ENCODE results near the gene METRN. TPM values are rescaled to one million over a fixed set of nuclear protein-coding genes. Genes with fewer than 3 reads are reported as not detected.

The METRN gene
- total and polyA plus RNA-seq, 5 donors from 2014 or later: 4.6 to 24.1 (median 16.6) TPM

DNA sequence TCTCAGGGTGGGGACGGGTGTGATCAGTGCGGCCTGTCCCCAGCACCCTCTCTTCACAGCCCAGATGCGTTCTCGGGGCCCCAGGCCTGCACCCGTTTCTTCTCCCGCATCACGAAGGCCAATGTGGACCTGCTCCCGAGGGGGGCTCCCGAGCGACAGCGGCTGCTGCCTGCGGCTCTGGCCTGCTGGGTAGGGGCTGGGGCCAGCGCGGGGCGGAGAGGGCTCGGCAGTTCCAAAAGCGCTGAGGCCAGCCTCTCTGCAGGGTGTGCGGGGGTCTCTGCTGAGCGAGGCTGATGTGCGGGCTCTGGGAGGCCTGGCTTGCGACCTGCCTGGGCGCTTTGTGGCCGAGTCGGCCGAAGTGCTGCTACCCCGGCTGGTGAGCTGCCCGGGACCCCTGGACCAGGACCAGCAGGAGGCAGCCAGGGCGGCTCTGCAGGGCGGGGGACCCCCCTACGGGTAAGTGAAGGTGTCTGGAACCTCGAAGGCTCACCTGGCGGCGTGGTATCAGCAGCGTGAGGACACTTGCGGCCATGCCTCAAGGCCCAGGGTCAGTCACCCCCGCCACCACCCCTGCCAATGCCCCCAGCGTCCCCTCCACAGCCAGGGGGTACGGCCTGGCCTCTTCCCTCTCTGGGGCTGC is 50.0 kb downstream of the METRN start:
- H3K27me3 Mint-ChIP-seq: peaks cover 7% of the 10 kb centered on the region
- H3K4me3 Mint-ChIP-seq: no peak overlapping the region
- DNase-seq (no peak), ATAC-seq (ENCODE audit: low read depth in 2 of 2) (no peak)
- no peaks in the 10 kb centered on the region for H3K4me1 Mint-ChIP-seq
- H3K36me3 Mint-ChIP-seq: no peaks in the 10 kb centered on the region
- Histone ChIP-seq H3K36me3 (ENCODE audit: control insufficient read depth, insufficient read depth, low read length) (no peaks in the 10 kb centered on the region), H3K9me3 (ENCODE audit: control insufficient read depth in 2 of 2, low read length in 2 of 2) (no peaks in the 10 kb centered on the region), H3K27ac (ENCODE audit: insufficient read depth, low read length, poor library complexity, severe bottlenecking) (no peak overlapping the region), H3K4me3 (ENCODE audit: low read depth, low read length) (no peak overlapping the region), H3K27me3 (ENCODE audit: control insufficient read depth, insufficient read depth, low read length) (no peaks in the 10 kb centered on the region), H3K4me1 (ENCODE audit: control insufficient read depth, insufficient read depth, low read length, poor library complexity, severe bottlenecking) (no peaks in the 10 kb centered on the region)
- H3K9me3 Mint-ChIP-seq: peaks cover 0 to 1% (median 0%) of the 10 kb centered on the region in 7 donors
- H3K27ac Mint-ChIP-seq: no peak overlapping the region

GRCh38 chr16:765488-765865 is 50.6 kb downstream of the METRN start:
- H3K9me3 Mint-ChIP-seq: peaks cover 0 to 1% (median 0%) of the 10 kb centered on the region in 7 donors

DNA sequence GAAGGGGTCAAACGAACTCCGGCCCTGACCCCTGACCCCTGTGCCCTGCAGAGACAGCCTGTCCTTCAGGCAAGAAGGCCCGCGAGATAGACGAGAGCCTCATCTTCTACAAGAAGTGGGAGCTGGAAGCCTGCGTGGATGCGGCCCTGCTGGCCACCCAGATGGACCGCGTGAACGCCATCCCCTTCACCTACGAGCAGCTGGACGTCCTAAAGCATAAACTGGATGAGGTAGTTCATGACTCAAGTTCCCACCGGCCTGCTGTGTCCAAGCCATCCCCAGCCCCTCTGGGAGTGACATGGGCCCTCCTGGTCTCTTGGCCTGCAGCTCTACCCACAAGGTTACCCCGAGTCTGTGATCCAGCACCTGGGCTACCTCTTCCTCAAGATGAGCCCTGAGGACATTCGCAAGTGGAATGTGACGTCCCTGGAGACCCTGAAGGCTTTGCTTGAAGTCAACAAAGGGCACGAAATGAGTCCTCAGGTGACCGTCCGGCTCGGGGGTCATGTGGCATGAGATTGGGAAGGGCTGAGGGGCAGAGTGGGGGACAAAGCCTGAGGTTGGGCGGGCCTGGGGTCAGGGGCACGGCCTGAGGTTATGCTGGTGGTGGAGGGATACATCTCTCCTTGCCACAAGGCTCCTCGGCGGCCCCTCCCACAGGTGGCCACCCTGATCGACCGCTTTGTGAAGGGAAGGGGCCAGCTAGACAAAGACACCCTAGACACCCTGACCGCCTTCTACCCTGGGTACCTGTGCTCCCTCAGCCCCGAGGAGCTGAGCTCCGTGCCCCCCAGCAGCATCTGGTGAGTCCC is 51.3 kb downstream of the METRN start:
- ATAC-seq (ENCODE audit: low read depth in 2 of 2) (no peak), DNase-seq (no peak)
- H3K9me3 Mint-ChIP-seq: peaks cover 0 to 1% (median 0%) of the 10 kb centered on the region in 7 donors
- Histone ChIP-seq H3K4me1 (ENCODE audit: control insufficient read depth, insufficient read depth, low read length, poor library complexity, severe bottlenecking) (no peaks in the 10 kb centered on the region), H3K4me3 (ENCODE audit: low read depth, low read length) (no peak overlapping the region), H3K27ac (ENCODE audit: insufficient read depth, low read length, poor library complexity, severe bottlenecking) (no peak overlapping the region), H3K27me3 (ENCODE audit: control insufficient read depth, insufficient read depth, low read length) (no peaks in the 10 kb centered on the region), H3K9me3 (ENCODE audit: control insufficient read depth in 2 of 2, low read length in 2 of 2) (no peaks in the 10 kb centered on the region), H3K36me3 (ENCODE audit: control insufficient read depth, insufficient read depth, low read length) (no peaks in the 10 kb centered on the region)
- no peak overlapping the region for H3K27ac Mint-ChIP-seq
- no peak overlapping the region for H3K4me3 Mint-ChIP-seq
- no peaks in the 10 kb centered on the region for H3K36me3 Mint-ChIP-seq
- peaks cover 7% of the 10 kb centered on the region for H3K27me3 Mint-ChIP-seq
- H3K4me1 Mint-ChIP-seq: no peaks in the 10 kb centered on the region

More at GRCh38 chr16:765488-765865, 50.6 kb downstream of the METRN start:
- Mint-ChIP-seq H3K4me3 (no peak overlapping the region), H3K36me3 (no peaks in the 10 kb centered on the region), H3K4me1 (no peaks in the 10 kb centered on the region), H3K27me3 (peaks cover 7% of the 10 kb centered on the region), H3K27ac (no peak overlapping the region)
- Histone ChIP-seq H3K9me3 (ENCODE audit: control insufficient read depth in 2 of 2, low read length in 2 of 2) (no peaks in the 10 kb centered on the region), H3K27ac (ENCODE audit: insufficient read depth, low read length, poor library complexity, severe bottlenecking) (no peak overlapping the region), H3K27me3 (ENCODE audit: control insufficient read depth, insufficient read depth, low read length) (no peaks in the 10 kb centered on the region), H3K36me3 (ENCODE audit: control insufficient read depth, insufficient read depth, low read length) (no peaks in the 10 kb centered on the region), H3K4me3 (ENCODE audit: low read depth, low read length) (no peak overlapping the region), H3K4me1 (ENCODE audit: control insufficient read depth, insufficient read depth, low read length, poor library complexity, severe bottlenecking) (no peaks in the 10 kb centered on the region)
- DNase-seq: no peak
- ATAC-seq (ENCODE audit: low read depth in 2 of 2): no peak

- H3K9me3 Mint-ChIP-seq: peaks cover 0 to 1% (median 0%) of the 10 kb centered on the region in 7 donors
- Histone ChIP-seq H3K27me3 (ENCODE audit: control insufficient read depth, insufficient read depth, low read length) (no peaks in the 10 kb centered on the region), H3K4me3 (ENCODE audit: low read depth, low read length) (no peak overlapping the region), H3K9me3 (ENCODE audit: control insufficient read depth in 2 of 2, low read length in 2 of 2) (no peaks in the 10 kb centered on the region), H3K27ac (ENCODE audit: insufficient read depth, low read length, poor library complexity, severe bottlenecking) (no peak overlapping the region), H3K4me1 (ENCODE audit: control insufficient read depth, insufficient read depth, low read length, poor library complexity, severe bottlenecking) (no peaks in the 10 kb centered on the region), H3K36me3 (ENCODE audit: control insufficient read depth, insufficient read depth, low read length) (no peaks in the 10 kb centered on the region)
- no peak overlapping the region for H3K4me3 Mint-ChIP-seq
- H3K4me1 Mint-ChIP-seq: no peaks in the 10 kb centered on the region
- DNase-seq: no peak
- ATAC-seq (ENCODE audit: low read depth in 2 of 2): no peak
- H3K27ac Mint-ChIP-seq: no peak overlapping the region
- no peaks in the 10 kb centered on the region for H3K36me3 Mint-ChIP-seq
- H3K27me3 Mint-ChIP-seq: peaks cover under 1% of the 10 kb centered on the region
Observed at GRCh38 chr16:766820-767640, 52.1 kb downstream of the METRN start.

DNA sequence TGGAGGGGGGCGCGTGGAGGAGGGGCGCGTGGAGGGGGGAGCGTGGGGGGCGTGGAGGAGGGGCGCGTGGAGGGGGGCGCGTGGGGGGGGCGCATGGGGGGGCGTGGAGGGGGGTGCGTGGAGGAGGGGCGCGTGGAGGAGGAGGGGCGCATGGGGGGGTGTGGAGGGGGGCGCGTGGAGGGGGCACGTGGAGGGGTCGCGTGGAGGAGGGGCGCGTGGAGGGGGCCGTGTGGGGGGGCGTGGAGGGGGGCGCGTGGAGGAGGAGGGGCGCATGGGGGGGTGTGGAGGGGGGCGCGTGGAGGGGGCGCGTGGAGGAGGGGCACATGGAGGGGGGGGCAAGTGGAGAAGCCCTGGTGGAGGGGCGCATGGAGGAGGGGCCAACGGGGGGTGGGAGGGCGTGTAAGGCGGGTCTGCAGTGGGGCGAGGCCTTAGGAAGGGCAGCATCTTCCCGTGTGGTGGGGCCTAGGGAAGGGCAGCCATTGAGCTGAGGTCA is 52.9 kb downstream of the METRN start:
- H3K36me3 ChIP-seq (ENCODE audit: control insufficient read depth, insufficient read depth, low read length): no peaks in the 10 kb centered on the region
- ATAC-seq (ENCODE audit: low read depth in 2 of 2) (no peak), DNase-seq (no peak)
- no peaks in the 10 kb centered on the region for H3K27me3 ChIP-seq (ENCODE audit: control insufficient read depth, insufficient read depth, low read length)
- H3K4me3 Mint-ChIP-seq: no peak overlapping the region
- H3K27ac Mint-ChIP-seq: no peak overlapping the region
- no peaks in the 10 kb centered on the region for H3K36me3 Mint-ChIP-seq
- H3K9me3 Mint-ChIP-seq: peaks cover 0 to 1% (median 0%) of the 10 kb centered on the region in 7 donors
- no peak overlapping the region for H3K4me3 ChIP-seq (ENCODE audit: low read depth, low read length)
- no peak overlapping the region for H3K27ac ChIP-seq (ENCODE audit: insufficient read depth, low read length, poor library complexity, severe bottlenecking)
- no peaks in the 10 kb centered on the region for H3K9me3 ChIP-seq (ENCODE audit: control insufficient read depth in 2 of 2, low read length in 2 of 2)
- no peaks in the 10 kb centered on the region for H3K27me3 Mint-ChIP-seq
- no peaks in the 10 kb centered on the region for H3K4me1 Mint-ChIP-seq
- H3K4me1 ChIP-seq (ENCODE audit: control insufficient read depth, insufficient read depth, low read length, poor library complexity, severe bottlenecking): no peaks in the 10 kb centered on the region

GRCh38 chr16:768428-768827 is 53.5 kb downstream of the METRN start:
- H3K4me3 ChIP-seq (ENCODE audit: low read depth, low read length): no peak overlapping the region
- H3K36me3 ChIP-seq (ENCODE audit: control insufficient read depth, insufficient read depth, low read length): no peaks in the 10 kb centered on the region
- H3K9me3 Mint-ChIP-seq: peaks cover 0 to 1% (median 0%) of the 10 kb centered on the region in 7 donors
- no peak overlapping the region for H3K27ac ChIP-seq (ENCODE audit: insufficient read depth, low read length, poor library complexity, severe bottlenecking)
- H3K27me3 ChIP-seq (ENCODE audit: control insufficient read depth, insufficient read depth, low read length): no peaks in the 10 kb centered on the region
- no peaks in the 10 kb centered on the region for H3K4me1 ChIP-seq (ENCODE audit: control insufficient read depth, insufficient read depth, low read length, poor library complexity, severe bottlenecking)
- no peak for ATAC-seq (ENCODE audit: low read depth in 2 of 2)
- H3K9me3 ChIP-seq (ENCODE audit: control insufficient read depth in 2 of 2, low read length in 2 of 2): no peaks in the 10 kb centered on the region
- H3K27me3 Mint-ChIP-seq: no peaks in the 10 kb centered on the region
- DNase-seq: no peak
- no peaks in the 10 kb centered on the region for H3K4me1 Mint-ChIP-seq
- H3K36me3 Mint-ChIP-seq: no peaks in the 10 kb centered on the region
- H3K4me3 Mint-ChIP-seq: no peak overlapping the region
- H3K27ac Mint-ChIP-seq: no peak overlapping the region
